Ovary (tissue), 3 donors: ENCODE measurements around the gene DMAC2L.

ENCODE experiments used
- CTCF ChIP-seq, 3 donors: fragments of 450-650 bp in 2 of 3; fragments of 200-600 bp in 1 of 3; IDR thresholded peaks; one replicate each; pipeline versions ENCODE4 v1.5.1 to v1.8.0; 2016 to 2022; ENCODE audit warnings: antibody characterized with exemption in 3 of 3, mild to moderate bottlenecking in 1 of 3
- EP300 ChIP-seq: sonication (generic); formaldehyde crosslinking; IDR thresholded peaks from one replicate; pipeline ENCODE4 v1.6.1; 2017; ENCODE audit warnings: antibody characterized with exemption
- donor health status: DM: no; HTN: no; CAD: no.

- TF ChIP-seq CTCF (IDR thresholded peaks at IDR 0.05) (peak in 2 of 3 donors; percentile 18), EP300 (no peak)
Measured at GRCh38 chr14:50342221-50343078, 30.3 kb downstream of the DMAC2L start.
